ENCODE results near the gene SLC4A2. TPM values are rescaled to one million over a fixed set of nuclear protein-coding genes. Genes with fewer than 3 reads are reported as not detected.
A peak's percentile ranks its signal among the peaks of the same experiment; 100 is the strongest.

Gene SLC4A2
- total and polyA plus RNA-seq, 2 of the 8 experiments (the other 6 are each of a cell fraction or from before 2014, with no cell fraction given), result 72.6 to 147 TPM

DNA sequence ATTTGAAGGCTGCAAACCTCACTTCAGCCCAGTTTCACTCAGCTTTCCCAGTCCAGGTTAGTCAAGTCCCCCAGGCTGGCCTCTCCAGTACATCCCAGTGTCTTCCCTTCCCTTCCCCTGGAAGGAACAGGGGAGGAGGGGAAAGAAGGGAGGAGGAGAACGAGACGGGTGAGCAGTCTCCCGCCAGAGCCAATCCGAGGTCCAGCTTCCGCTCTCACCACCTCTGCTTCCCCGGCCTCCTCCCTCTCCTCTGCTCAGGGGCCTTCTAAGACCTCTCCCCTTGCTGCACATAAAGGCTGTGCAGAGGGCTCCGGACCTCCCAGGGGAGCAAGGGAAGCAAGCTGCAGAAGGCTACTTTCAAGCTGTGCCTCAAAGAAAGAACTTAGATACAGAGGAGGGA, 39.2 kb upstream of the SLC4A2 start:
- H3K27ac ChIP-seq (ENCODE audit: low read depth, low read length), result no peak overlapping the region

More for the DNA sequence above, 39.2 kb upstream of the SLC4A2 start:
- ChIA-PET CTCF (ENCODE audit: partially characterized antibody) (interaction anchor here (0.9 to 8.0 kb wide), 16 partner anchors 9 to 119 kb away, joined by 3 to 116 read pairs (median 11); partner anchors contain the start of genes ABCB8, ASIC3, FASTK and NOS3), POLR2A (ENCODE audit: partially characterized antibody) (interaction anchor here (2.6 to 3.2 kb wide), 2 partner anchors 11 to 41 kb away, joined by 15 to 16 read pairs; no protein-coding TSS in a partner anchor)
- Histone ChIP-seq H2BK15ac (ENCODE audit: low read length) (peak overlapping the region; percentile 99), H3K4me3 (ENCODE audit: extremely low read depth in 1 of 4, insufficient read depth in 2 of 4, low read depth in 3 of 4, low read length in 4 of 4) (no peak overlapping the region), H2AK5ac (ENCODE audit: low read depth, low read length) (no peak overlapping the region; the same call in 1 of the 2 replicates), H3K9me3 (ENCODE audit: insufficient read depth in 2 of 2, low read depth in 1 of 2, low read length in 1 of 2) (no peaks in the 10 kb centered on the region), H3K4ac (replicated peaks; ENCODE audit: insufficient read length, low read depth, low read length) (no peak overlapping the region), H2AFZ (ENCODE audit: low read length) (peak overlapping the region; percentile 66; the same call in 1 of the 2 replicates), H3K79me1 (ENCODE audit: low read depth, low read length) (no peaks in the 10 kb centered on the region), H3K36me3 (ENCODE audit: control insufficient read depth in 2 of 4, insufficient read depth in 4 of 4, low read length in 3 of 4) (no peaks in the 10 kb centered on the region), H3K56ac (replicated peaks; ENCODE audit: insufficient read length, low read depth, low read length) (no peak overlapping the region), H2BK5ac (ENCODE audit: low read depth, low read length) (peak overlapping the region; percentile 63; the same call in 1 of the 2 replicates), H4K8ac (ENCODE audit: extremely low read depth, insufficient read depth, low read length) (no peak overlapping the region), H3K4me1 (replicated peaks in 1 of 4; ENCODE audit: control insufficient read depth in 3 of 4, insufficient read depth in 4 of 4, low read length in 3 of 4) (peaks cover 0 to 23% (median 16%) of the 10 kb centered on the region in 4 experiments; a peak in 5 of 7 replicates), H3K9ac (replicated peaks in 1 of 4; ENCODE audit: extremely low read depth in 1 of 4, low read depth in 3 of 4, low read length in 3 of 4) (no peak overlapping the region), H2BK120ac (replicated peaks; ENCODE audit: low read depth, low read length) (no peak overlapping the region), H3K14ac (ENCODE audit: insufficient read length) (no peak overlapping the region), H3K23me2 (ENCODE audit: low read depth, low read length) (peaks cover 7% of the 10 kb centered on the region; the same call in 1 of the 2 replicates), H3K79me2 (ENCODE audit: control insufficient read depth in 1 of 2, insufficient read depth in 2 of 2, low read length in 2 of 2) (no peaks in the 10 kb centered on the region), H2BK20ac (ENCODE audit: low read length) (peak overlapping the region; percentile 97), H4K91ac (replicated peaks; ENCODE audit: insufficient read length, low read length) (no peak overlapping the region), H3K18ac (ENCODE audit: extremely low read depth, low read length) (peak overlapping the region; percentile 38; the same call in 1 of the 2 replicates), H3K23ac (ENCODE audit: insufficient read length) (no peak overlapping the region), H2BK12ac (ENCODE audit: low read depth, low read length) (peak overlapping the region; percentile 95; the same call in 1 of the 2 replicates), H4K20me1 (replicated peaks in 1 of 2; ENCODE audit: control insufficient read depth in 1 of 2, insufficient read depth in 2 of 2, low read length in 2 of 2) (no peaks in the 10 kb centered on the region), H3K27me3 (replicated peaks in 1 of 4; ENCODE audit: control insufficient read depth in 3 of 4, extremely low read depth in 1 of 4, insufficient read depth in 3 of 4, low read length in 3 of 4) (peaks cover 8 to 44% (median 38%) of the 10 kb centered on the region in 4 experiments), H4K5ac (ENCODE audit: insufficient read length, low read depth, low read length) (no peak overlapping the region), H3K4me2 (ENCODE audit: insufficient read depth in 1 of 2, low read depth in 2 of 2, low read length in 2 of 2) (no peak overlapping the region; a peak in 1 of 4 replicates)
- FAIRE-seq (no peak), DNase-seq (ENCODE audit: low read depth in 1 of 2, low spot score in 2 of 2) (no peak)
- 38% methylated on average over 1 of the region's 7 CpGs; no CpG with 5 or more reads in 1 of the 2 experiments for WGBS, 2 experiments (ENCODE audit: extremely low coverage in 1 of 2, insufficient coverage in 1 of 2, insufficient read length in 1 of 2, insufficient replicate concordance in 2 of 2, low coverage in 1 of 2, low lambda C conversion rate in 2 of 2, missing lambda C conversion rate in 1 of 2)
- TF ChIP-seq, protein P1, sequence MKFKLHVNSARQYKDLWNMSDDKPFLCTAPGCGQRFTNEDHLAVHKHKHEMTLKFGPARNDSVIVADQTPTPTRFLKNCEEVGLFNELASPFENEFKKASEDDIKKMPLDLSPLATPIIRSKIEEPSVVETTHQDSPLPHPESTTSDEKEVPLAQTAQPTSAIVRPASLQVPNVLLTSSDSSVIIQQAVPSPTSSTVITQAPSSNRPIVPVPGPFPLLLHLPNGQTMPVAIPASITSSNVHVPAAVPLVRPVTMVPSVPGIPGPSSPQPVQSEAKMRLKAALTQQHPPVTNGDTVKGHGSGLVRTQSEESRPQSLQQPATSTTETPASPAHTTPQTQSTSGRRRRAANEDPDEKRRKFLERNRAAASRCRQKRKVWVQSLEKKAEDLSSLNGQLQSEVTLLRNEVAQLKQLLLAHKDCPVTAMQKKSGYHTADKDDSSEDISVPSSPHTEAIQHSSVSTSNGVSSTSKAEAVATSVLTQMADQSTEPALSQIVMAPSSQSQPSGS (IDR thresholded peaks at IDR 0.05; ENCODE audit: low read length), result no peak
- no peak for TF ChIP-seq TAF7 (optimal IDR thresholded peaks at IDR 0.05; ENCODE audit: borderline replicate concordance, low read depth, low read length)
- no peak for TF ChIP-seq POU5F1 (IDR thresholded peaks at IDR 0.05; ENCODE audit: low read depth, low read length)
- TF ChIP-seq RBBP5 (IDR thresholded peaks at IDR 0.05; ENCODE audit: borderline replicate concordance, low read depth, low read length), result no peak
- TF ChIP-seq SIX5 (IDR thresholded peaks at IDR 0.05; ENCODE audit: low read depth, low read length), result no peak
- TF ChIP-seq TBP (IDR thresholded peaks at IDR 0.05; ENCODE audit: low read depth, low read length), result no peak
- no peak for TF ChIP-seq PHF8 (conservative IDR thresholded peaks at IDR 0.05; ENCODE audit: low read depth, low read length)
- no peak for TF ChIP-seq MAFK (IDR thresholded peaks at IDR 0.05; ENCODE audit: low read depth, low read length)
- TF ChIP-seq TEAD4 (IDR thresholded peaks at IDR 0.05; ENCODE audit: low read depth, low read length), result no peak
- no peak for TF ChIP-seq KDM5A (IDR thresholded peaks at IDR 0.05; ENCODE audit: low read length)

Measured in H1 (cell line).